Heart left ventricle (tissue), 13 donors: ENCODE measurements around the gene OR2B2.

Experiments
- CTCF ChIP-seq, 12 donors: fragments of 200-600 bp; sonication (generic) in 4 of 12; IDR thresholded peaks; one replicate each; pipeline versions ENCODE4 v1.5.0 to v1.8.0; 2018 to 2022; ENCODE audit warnings: antibody characterized with exemption in 12 of 12, mild to moderate bottlenecking in 5 of 12
- POLR2A ChIP-seq, 2 donors: fragments of 450-650 bp; IDR thresholded peaks; one replicate each; pipeline ENCODE4 v1.6.1; 2017; ENCODE audit warnings: antibody characterized with exemption in 2 of 2, mild to moderate bottlenecking in 2 of 2, moderate library complexity in 2 of 2
- donor health status: ischemic (EF 13 %, LVEDD 7.1; RV severe dilation, severe dysfunction).
- donor health status: DM: no; HTN: yes; CAD: no.
- donor health status: DM: no; HTN: no; CAD: no.
- donor health status: ischemic (EF 25% LVEDD 6.9; RV normal size, moderate dysfunction).
- donor health status: ischemic (EF 25% LVEDD 5.7; RV mildly dilated, moderate dysfunction).
- donor health status: ischemic (EF 35%, LVEDD 5.7; RV mildly dilated, moderate dysfunction).
- donor health status: nonischemic (EF 11% LVEDD 7.7; RV severe dilation, severe dysfunction).
- donor health status: DM: yes; HTN: yes; CAD: no.
- donor health status: PGD.
- donor health status: ischemic (EF 29% LVEDD 5.4; RV normal size, mild dysfunction).
- donor health status: nonischemic (EF 23%, LVEDD 6.1; RV moderate dilation, normal function).

- TF ChIP-seq CTCF (IDR thresholded peaks at IDR 0.05) (no peak), POLR2A (IDR thresholded peaks at IDR 0.05) (no peak)
These were observed 39.6 kb downstream of the OR2B2 start for GRCh38 chr6:27872642-27873020.
